ENCODE measurements around the gene CA5A.

CA5A gene

GRCh38 chr16:87838643-87839541 lies 97.4 kb downstream of the CA5A start:
- Histone ChIP-seq H3K9me3 (ENCODE audit: control extremely low read depth in 1 of 5, control insufficient read depth in 4 of 5, insufficient read depth in 2 of 5, low read depth in 1 of 5, low read length in 4 of 5) (no peaks in the 10 kb centered on the region), H3K36me3 (ENCODE audit: control insufficient read depth in 4 of 4, insufficient read depth in 4 of 4, low read length in 3 of 4) (peaks cover 0 to 95% (median 55%) of the 10 kb centered on the region in 4 experiments), H3K27me3 (replicated peaks in 2 of 5; ENCODE audit: control insufficient read depth in 4 of 5, insufficient read depth in 5 of 5, low read length in 4 of 5) (no peaks in the 10 kb centered on the region), H3K4me3 (ENCODE audit: control insufficient read depth in 1 of 7, extremely low read depth in 1 of 7, insufficient read depth in 4 of 7, low read depth in 2 of 7, low read length in 6 of 7) (no peak overlapping the region), H3K27ac (ENCODE audit: insufficient read depth in 1 of 2, low read depth in 1 of 2, low read length in 2 of 2, poor library complexity in 1 of 2, severe bottlenecking in 2 of 2) (no peak overlapping the region), H3K4me1 (ENCODE audit: control extremely low read depth in 1 of 4, control insufficient read depth in 4 of 4, insufficient read depth in 4 of 4, low read length in 3 of 4) (peaks cover 0 to 15% (median 9%) of the 10 kb centered on the region in 4 experiments)
- ChIA-PET POLR2A (interaction anchor here (0.6 kb wide), 1 partner anchor 11 kb away, joined by 3 read pairs; no protein-coding TSS in a partner anchor), CTCF (interaction anchor here (0.5 to 7.5 kb wide), 7 partner anchors 11 to 59 kb away, joined by 3 to 61 read pairs (median 3); no protein-coding TSS in a partner anchor)
- WGBS (ENCODE audit: insufficient coverage) = 95% methylated on average over 21 of the region's 27 CpGs
- no peak for DNase-seq
